Tibial artery (tissue), 4 donors: ENCODE data around the gene SMARCAD1.

ENCODE experiments used
- DNase-seq, 2 donors: peaks; one replicate each; pipeline ENCODE4 v3.0.0-alpha.2; 2019
- H3K27ac ChIP-seq, 2 donors: fragments of 200-600 bp; sonication (generic) in 1 of 2; 1 replicate in 1 of 2; 2 replicates in 1 of 2; pipeline ENCODE4 v1.5.1; 2018 to 2019; ENCODE audit warnings: mild to moderate bottlenecking in 1 of 2
- H3K27me3 ChIP-seq, 2 donors: fragments of 200-600 bp; sonication (generic) in 1 of 2; one replicate each; pipeline versions ENCODE4 v1.5.1 to v1.6.0; 2016 to 2019
- H3K36me3 ChIP-seq, 3 donors: fragments of 200-600 bp; sonication (generic) in 2 of 3; one replicate each; pipeline ENCODE4 v1.5.1; 2016 to 2019; ENCODE audit warnings: mild to moderate bottlenecking in 2 of 3
- H3K4me1 ChIP-seq, 4 donors: fragments of 200-600 bp; sonication (generic) in 2 of 4; 1 replicate in 3 of 4; 2 replicates in 1 of 4; pipeline ENCODE4 v1.5.1; 2016 to 2019
- H3K4me3 ChIP-seq, 2 donors: fragments of 200-600 bp; sonication (generic) in 1 of 2; 1 replicate in 1 of 2; 2 replicates in 1 of 2; pipeline ENCODE4 v1.5.1; 2018 to 2019; ENCODE audit warnings: mild to moderate bottlenecking in 2 of 2
- H3K9me3 ChIP-seq, 3 donors: fragments of 200-600 bp; sonication (generic) in 1 of 3; one replicate each; pipeline ENCODE4 v1.5.1; 2016 to 2019
- intact Hi-C: fragments of 100-400 bp; cut with DNase I; formaldehyde crosslinking; loops from one replicate; pipeline ENCODE4 v1.15.0; 2023; ENCODE audit warnings: low total_unique reads
- TF ChIP-seq, protein P1 (sequence below), 2 experiments: fragments of 200-600 bp in 1 of 2; fragments of 450-650 bp in 1 of 2; IDR thresholded peaks; one replicate each; pipeline ENCODE4 v1.5.1; 2017 to 2019; ENCODE audit warnings: antibody characterized with exemption in 2 of 2, mild to moderate bottlenecking in 1 of 2, moderate library complexity in 1 of 2

The SMARCAD1 gene

DNA sequence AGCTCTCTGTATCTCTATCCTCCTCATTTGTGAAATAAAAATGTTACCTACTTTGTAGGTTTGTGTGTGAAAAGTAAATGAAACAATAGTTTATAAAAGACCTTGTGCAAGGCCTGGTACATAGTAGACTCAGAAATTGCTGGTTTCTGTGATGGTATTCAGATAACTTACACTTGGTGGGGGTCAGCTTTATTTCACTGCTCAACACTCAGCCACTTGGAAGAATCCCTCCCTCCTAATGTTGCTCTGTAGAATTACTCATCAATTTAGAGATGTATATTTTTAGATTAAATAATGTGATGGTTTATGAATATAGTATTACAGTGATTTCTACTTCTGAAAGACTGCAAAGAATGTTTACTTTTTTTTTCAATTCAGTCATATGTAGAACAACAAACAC, 32.7 kb downstream of the SMARCAD1 start:
- Histone ChIP-seq H3K27ac (no peak overlapping the region), H3K9me3 (no peaks in the 10 kb centered on the region), H3K36me3 (peaks cover 44 to 75% (median 48%) of the 10 kb centered on the region in 3 donors), H3K4me3 (no peak overlapping the region), H3K27me3 (no peaks in the 10 kb centered on the region), H3K4me1 (no peaks in the 10 kb centered on the region)
- no peak for DNase-seq
- intact Hi-C loops: no loop called here
- TF ChIP-seq, protein P1, sequence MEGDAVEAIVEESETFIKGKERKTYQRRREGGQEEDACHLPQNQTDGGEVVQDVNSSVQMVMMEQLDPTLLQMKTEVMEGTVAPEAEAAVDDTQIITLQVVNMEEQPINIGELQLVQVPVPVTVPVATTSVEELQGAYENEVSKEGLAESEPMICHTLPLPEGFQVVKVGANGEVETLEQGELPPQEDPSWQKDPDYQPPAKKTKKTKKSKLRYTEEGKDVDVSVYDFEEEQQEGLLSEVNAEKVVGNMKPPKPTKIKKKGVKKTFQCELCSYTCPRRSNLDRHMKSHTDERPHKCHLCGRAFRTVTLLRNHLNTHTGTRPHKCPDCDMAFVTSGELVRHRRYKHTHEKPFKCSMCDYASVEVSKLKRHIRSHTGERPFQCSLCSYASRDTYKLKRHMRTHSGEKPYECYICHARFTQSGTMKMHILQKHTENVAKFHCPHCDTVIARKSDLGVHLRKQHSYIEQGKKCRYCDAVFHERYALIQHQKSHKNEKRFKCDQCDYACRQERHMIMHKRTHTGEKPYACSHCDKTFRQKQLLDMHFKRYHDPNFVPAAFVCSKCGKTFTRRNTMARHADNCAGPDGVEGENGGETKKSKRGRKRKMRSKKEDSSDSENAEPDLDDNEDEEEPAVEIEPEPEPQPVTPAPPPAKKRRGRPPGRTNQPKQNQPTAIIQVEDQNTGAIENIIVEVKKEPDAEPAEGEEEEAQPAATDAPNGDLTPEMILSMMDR (IDR thresholded peaks at IDR 0.05): no peak

DNA sequence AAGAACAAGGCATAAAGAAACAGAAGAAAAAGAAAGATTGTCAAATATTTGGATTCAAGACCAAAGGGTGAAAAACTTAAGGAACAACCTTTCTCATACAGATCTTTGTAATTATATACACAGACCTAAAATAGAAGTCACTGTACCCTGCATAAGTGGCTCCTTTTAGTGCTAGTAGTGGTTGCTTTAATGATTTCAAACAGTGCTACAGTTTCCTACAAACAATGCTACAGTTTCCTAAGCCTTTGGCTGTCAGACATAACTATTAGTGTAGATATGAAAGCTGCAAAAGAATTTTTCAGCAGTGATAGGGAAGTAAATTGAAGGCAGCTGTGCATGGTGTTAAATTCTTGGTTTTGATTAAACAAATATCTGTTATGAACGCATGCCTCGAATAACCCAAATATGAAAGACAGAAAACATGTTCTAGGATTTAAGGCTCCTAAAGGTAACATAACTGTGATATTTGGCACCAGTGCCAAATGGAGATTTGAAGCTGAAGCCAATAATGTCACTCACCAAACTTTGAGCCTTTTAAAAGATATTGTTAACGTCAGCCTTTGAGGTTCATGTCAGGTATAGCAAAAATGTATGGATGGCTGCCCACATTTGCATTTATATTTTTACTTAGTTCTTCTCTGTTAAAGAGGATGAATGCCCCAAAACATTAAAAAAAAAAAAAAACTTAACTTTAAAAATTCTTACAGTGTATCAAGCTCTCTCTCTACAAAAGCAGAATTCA, 36.6 kb downstream of the SMARCAD1 start:
- DNase-seq: no peak
- H3K36me3 ChIP-seq: peaks cover 25 to 60% (median 48%) of the 10 kb centered on the region in 3 donors
- H3K4me1 ChIP-seq: no peaks in the 10 kb centered on the region
- no peak overlapping the region for H3K4me3 ChIP-seq
- no peaks in the 10 kb centered on the region for H3K9me3 ChIP-seq
- TF ChIP-seq, protein P1 (IDR thresholded peaks at IDR 0.05): no peak
- H3K27me3 ChIP-seq: no peaks in the 10 kb centered on the region
- intact Hi-C loops: no loop called here
- no peak overlapping the region for H3K27ac ChIP-seq

DNA sequence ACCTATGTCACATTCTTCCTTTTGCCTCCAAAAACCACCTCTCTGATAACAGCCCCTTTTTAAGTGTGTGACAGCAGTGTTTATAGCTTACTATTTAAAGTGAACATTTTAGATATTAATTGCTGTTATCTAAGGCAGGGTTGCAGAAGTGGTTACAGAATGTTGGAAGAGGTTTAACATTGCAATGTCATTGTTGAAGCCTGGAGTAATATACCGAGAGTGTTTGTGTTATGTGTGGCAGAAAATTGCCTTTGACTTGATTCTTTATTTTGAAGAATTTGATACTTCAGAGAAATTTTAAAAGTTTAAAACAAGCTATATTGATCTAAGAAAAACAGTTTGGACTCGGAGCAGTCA, 37.1 kb downstream of the SMARCAD1 start:
- H3K27me3 ChIP-seq: no peaks in the 10 kb centered on the region
- H3K36me3 ChIP-seq: peaks cover 25 to 56% (median 51%) of the 10 kb centered on the region in 3 donors
- no peak overlapping the region for H3K4me3 ChIP-seq
- intact Hi-C loops: no loop called here
- H3K27ac ChIP-seq: no peak overlapping the region
- H3K9me3 ChIP-seq: no peaks in the 10 kb centered on the region
- TF ChIP-seq, protein P1 (IDR thresholded peaks at IDR 0.05): no peak
- no peaks in the 10 kb centered on the region for H3K4me1 ChIP-seq
- DNase-seq: no peak

DNA sequence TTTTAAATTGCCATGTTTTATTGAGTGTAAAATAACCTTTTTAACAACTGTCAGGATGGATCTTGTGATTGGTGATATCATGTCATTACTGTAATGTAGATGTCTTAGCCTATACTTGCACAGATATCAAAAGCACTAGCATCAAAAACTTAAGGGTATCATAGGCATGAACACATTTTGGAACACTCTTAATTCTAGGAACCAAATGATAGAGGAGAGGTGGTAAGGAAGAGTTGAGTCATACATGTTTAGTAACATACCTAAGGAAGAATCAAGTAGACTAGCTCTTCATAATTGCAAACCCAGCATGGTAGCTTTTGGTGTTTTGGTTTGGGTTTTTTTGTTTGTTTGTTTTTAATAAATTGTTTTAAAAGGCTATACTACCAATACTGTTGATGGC, 43.4 kb downstream of the SMARCAD1 start:
- intact Hi-C loops: no loop called here
- Histone ChIP-seq H3K9me3 (no peaks in the 10 kb centered on the region), H3K27ac (no peak overlapping the region), H3K27me3 (no peaks in the 10 kb centered on the region), H3K4me1 (no peaks in the 10 kb centered on the region), H3K36me3 (peaks cover 27 to 50% (median 35%) of the 10 kb centered on the region in 3 donors), H3K4me3 (no peak overlapping the region)
- no peak for DNase-seq
- TF ChIP-seq, protein P1 (IDR thresholded peaks at IDR 0.05): no peak

DNA sequence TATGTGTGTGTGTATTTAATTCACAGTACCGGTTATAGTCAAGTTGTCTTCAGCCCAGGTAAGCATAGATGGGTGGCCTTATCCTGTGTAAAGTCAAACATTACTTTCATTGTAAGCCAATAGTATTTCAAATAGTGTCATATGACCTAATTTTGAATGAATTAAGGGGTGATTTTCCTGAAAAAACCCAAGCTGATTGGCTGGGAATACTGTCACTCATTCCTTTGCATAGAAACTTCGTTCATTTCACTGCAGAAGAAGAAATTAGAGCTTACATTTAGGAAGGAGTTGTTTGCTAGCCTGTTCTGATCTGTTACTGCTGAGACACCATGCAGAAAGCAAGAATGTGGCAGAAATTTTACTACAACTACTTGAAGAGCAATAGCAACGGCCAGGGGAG, 45.4 kb downstream of the SMARCAD1 start:
- Histone ChIP-seq H3K4me3 (no peak overlapping the region), H3K27me3 (no peaks in the 10 kb centered on the region), H3K36me3 (peaks cover 29 to 50% (median 35%) of the 10 kb centered on the region in 3 donors), H3K9me3 (no peaks in the 10 kb centered on the region), H3K4me1 (no peaks in the 10 kb centered on the region), H3K27ac (no peak overlapping the region)
- TF ChIP-seq, protein P1 (IDR thresholded peaks at IDR 0.05): no peak
- intact Hi-C loops: no loop called here
- no peak for DNase-seq
